GM12864 (cell line): ENCODE results near the gene JMJD1C.

Source experiments
- DNase-seq: peaks from one replicate; pipeline ENCODE4 v3.0.0-alpha.2; 2011; ENCODE audit warnings: low read depth
- H3K4me3 ChIP-seq: 2 replicates; pipeline ENCODE4 v1.5.1; 2011; ENCODE audit warnings: mild to moderate bottlenecking, low read depth, low read length, control low read depth
- CTCF ChIP-seq: IDR thresholded peaks from 2 replicates; pipeline ENCODE4 v1.5.1; 2011; ENCODE audit warnings: low read depth, mild to moderate bottlenecking, moderate library complexity, low read length, control low read depth, inconsistent platforms; ENCODE audit errors: missing control alignments

The JMJD1C gene

GRCh38 chr10:63171255-63171855 lies 294.4 kb downstream of the JMJD1C start:
- TF ChIP-seq CTCF: no peak
- no peak overlapping the region for H3K4me3 ChIP-seq
- no peak for DNase-seq

- no peak overlapping the region for H3K4me3 ChIP-seq
- no peak for TF ChIP-seq CTCF
- no peak for DNase-seq
Observed at GRCh38 chr10:63169624-63170023, 296.2 kb downstream of the JMJD1C start.

DNA sequence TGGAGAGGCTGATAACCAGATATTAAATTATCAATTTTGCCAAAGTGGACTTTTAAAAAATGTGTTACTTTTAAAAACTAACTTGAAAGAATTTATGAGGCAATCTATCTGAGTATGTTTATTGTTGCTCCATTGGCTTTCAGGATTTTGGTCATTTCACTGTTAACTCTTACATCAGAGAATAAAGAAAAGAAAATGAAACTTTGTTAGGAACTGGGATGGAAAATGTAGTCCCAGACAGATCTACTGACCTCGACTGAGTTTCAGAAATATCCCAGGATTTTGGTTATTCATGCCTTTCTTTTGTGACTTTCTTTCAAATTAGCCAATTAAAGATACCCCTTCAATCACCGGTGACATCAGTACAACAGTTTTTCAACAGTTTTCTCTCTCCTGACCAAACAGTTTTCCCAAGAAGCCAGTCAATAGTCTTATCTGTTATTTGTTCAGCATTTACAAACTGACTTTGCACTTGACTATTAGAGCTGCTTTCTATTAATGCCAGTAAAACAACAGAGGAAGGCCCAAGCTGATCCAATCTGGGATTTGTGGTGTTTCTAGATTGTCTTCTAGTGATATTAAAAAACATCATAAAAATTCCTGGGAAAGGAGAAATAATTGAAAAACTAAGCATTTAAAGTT lies 296.8 kb downstream of the JMJD1C start:
- TF ChIP-seq CTCF: no peak
- no peak overlapping the region for H3K4me3 ChIP-seq
- DNase-seq: no peak

GRCh38 chr10:63166742-63167258 lies 299.0 kb downstream of the JMJD1C start:
- peak; percentile 54 for DNase-seq
- peak; percentile 78 for TF ChIP-seq CTCF
- no peak overlapping the region for H3K4me3 ChIP-seq

- no peak for DNase-seq
- no peak overlapping the region for H3K4me3 ChIP-seq
- no peak for TF ChIP-seq CTCF
Observed at GRCh38 chr10:63165249-63165648, 300.5 kb downstream of the JMJD1C start.

DNA sequence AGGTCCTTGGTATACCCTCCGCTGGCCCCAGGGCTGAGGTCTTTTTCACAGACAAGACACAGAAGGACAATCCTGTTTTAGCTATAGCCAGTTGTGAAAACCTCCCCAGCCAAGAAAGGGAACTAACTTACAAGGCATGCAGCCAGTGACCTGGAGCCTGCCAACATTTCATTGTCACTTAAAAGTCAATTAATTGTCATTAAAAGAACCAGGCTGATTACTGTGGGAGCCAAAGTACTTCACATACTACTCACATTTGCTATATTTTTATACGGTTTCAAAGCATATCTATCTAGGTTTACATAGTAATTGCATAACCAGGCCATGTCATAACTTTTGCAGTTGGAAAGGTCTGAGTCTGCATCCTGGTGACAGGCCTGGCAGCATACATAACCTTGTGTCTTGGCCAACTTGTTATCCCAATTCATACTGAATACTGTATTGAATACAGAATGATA lies 301.6 kb downstream of the JMJD1C start:
- H3K4me3 ChIP-seq: no peak overlapping the region
- no peak for DNase-seq
- no peak for TF ChIP-seq CTCF
